HG02973 (cell line): ENCODE results near the gene GNAO1.

ENCODE experiments used
- ATAC-seq: cut with Tn5 transposase; IDR thresholded peaks from one replicate; pipeline ENCODE4 v1.9.1; 2021; ENCODE audit warnings: moderate library complexity; ENCODE audit not compliant: unreplicated experiment

GNAO1 gene

DNA sequence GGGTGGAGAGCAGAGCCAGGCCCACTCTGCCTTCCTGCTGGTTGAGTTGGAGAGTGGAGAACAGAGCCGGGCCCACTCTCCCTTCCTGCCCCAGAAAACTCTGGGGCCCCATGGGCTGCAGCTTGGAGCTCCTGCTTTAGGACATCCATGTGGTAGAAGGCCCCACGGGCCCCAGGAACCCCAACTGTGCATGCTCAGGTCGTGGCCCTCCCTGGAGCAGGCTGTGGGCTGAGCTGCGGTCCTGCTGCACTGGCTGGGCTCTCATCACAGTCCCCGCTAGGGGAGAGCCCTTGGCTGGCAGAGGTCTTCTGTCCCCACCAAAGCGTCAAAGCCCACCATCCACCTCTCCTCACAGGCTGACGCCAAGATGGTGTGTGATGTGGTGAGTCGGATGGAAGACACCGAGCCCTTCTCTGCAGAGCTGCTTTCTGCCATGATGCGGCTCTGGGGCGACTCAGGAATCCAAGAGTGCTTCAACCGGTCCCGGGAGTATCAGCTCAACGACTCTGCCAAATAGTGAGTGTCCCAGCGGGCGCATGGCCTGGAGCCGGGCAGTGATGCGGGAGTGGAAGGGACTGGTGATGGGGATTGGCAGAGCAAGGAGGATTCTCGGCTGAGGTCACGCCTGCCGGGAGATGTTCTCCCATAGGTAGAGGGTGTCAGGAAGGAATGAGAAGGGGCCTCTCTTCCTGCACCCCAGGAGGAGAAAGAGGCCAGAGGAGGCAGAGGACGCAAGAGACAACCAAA lies 137.2 kb downstream of the GNAO1 start:
- no peak for ATAC-seq

DNA sequence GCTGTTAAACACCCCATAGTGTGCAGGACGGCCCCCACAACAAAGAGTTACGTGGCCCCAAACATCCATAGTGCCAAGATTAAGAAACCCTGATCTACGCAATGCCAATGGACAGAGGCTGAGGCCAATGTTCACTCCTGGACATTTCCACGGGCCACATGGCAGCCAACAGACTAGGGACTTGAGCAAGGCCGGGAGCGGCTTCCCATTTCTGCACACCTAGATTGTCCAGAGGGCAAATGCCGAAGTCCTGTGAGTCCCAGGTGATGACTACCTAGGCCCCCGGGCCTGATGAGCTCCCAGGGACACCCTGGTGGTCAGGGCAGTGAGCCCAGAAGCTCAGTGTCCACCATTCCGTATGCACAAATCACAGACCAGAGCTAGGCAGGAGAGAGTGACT lies 138.6 kb downstream of the GNAO1 start:
- no peak for ATAC-seq

DNA sequence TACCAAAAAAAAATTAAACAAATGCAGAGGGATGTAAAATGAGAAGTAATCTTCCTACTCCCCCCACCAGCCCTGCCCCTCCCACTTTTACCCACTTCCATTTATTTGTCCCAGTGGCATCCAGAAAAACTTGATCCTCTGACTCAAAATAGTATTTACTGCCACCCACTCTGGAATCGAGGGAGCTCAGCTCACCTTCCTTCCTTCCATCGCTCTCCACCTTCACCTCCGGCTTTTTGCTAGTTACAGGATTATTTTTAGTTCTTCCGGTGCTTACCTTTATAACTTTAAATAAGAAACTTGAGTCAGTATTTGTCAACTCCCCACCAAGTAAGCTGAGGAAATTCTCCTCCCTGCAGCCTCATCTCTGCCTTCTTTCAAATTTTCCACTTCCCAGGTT lies 139.2 kb downstream of the GNAO1 start:
- ATAC-seq = no peak

DNA sequence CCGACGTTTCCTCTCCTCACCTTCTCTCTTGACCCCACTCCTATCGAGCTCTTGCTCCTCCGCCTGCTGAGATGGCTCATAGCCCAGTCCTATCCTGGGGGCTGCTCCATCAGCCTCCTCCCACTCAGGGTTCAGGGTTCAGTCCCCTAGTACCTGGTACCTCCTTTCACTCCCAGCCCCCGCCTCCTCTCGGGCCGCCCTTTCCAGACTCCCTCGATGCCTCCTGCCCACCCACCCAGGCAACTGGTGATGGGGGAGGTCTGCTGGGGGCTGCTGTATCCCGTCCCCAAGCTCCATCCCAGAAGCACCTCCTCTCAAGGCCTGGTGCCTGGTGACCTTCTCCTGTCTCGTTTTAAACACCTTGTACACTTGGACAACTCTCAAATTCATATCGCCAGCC lies 140.1 kb downstream of the GNAO1 start:
- no peak for ATAC-seq

DNA sequence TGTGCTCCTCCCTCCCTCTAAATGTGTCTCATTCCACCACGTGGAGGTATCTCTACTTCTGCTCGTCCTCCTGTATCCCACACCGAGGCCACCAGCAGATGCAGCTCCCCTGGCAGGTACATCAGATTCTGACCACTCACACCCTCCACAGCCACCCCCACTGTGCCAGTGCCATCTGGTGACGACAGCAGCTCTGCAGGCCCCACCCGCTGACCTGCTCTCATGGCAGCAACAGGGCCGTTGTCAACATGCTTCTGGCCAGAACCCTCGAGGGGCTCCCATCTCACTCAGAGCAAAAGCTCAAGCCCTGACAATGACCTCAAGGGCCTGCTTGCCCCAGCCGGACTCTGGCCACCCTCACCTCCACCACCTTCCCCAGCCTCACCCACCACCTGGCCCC lies 140.6 kb downstream of the GNAO1 start:
- ATAC-seq = no peak

- ATAC-seq = no peak
These were observed 141.3 kb downstream of the GNAO1 start for GRCh38 chr16:56332464-56333079.

- no peak for ATAC-seq
These were observed 143.5 kb downstream of the GNAO1 start for GRCh38 chr16:56334761-56335160.

GRCh38 chr16:56336071-56336688 lies 144.9 kb downstream of the GNAO1 start:
- ATAC-seq = no peak

GRCh38 chr16:56336711-56337110 lies 145.4 kb downstream of the GNAO1 start:
- ATAC-seq = no peak

GRCh38 chr16:56337131-56337857 lies 146.0 kb downstream of the GNAO1 start:
- ATAC-seq = no peak

- no peak for ATAC-seq
These were observed 146.6 kb downstream of the GNAO1 start for GRCh38 chr16:56337858-56338325.

DNA sequence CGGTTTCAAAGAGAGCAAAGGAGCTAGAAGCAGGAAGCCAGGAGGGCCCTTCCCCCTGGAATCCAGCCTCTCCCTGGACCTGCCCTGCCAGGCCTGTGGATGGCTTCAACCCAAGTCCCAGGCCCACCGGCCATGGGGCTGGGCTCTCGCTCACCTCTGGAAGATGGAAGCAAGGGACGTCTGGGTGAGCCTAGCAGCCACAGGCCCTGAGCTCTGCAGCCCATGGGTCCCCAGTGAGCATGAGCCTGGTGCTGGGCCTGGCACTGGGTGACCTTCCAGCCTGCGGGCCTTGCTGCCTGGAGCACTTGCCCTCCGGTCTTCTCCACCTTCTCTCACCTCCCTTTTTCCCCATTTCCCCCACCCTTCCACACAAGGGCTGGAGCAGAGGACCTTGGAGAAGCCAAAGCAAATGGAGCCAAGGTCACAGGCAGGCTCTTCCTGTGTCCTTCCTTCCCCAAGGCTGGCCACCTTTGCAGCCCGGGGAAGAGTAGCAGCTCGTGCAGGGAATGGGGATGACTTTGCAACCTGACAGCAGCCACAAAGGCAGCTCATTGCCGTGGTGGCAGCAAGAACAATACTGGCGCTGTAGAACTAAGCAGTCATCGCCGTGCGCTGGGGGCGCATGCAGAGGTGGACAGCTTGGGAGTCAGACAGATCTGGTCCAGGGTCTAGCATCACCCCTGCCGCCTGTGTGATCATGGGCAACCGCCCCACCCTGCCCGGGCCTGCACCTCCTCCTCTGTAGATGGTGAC lies 147.5 kb downstream of the GNAO1 start:
- no peak for ATAC-seq

GRCh38 chr16:56339431-56340195 lies 148.3 kb downstream of the GNAO1 start:
- no peak for ATAC-seq

GRCh38 chr16:56340416-56340815 lies 149.1 kb downstream of the GNAO1 start:
- ATAC-seq = no peak

DNA sequence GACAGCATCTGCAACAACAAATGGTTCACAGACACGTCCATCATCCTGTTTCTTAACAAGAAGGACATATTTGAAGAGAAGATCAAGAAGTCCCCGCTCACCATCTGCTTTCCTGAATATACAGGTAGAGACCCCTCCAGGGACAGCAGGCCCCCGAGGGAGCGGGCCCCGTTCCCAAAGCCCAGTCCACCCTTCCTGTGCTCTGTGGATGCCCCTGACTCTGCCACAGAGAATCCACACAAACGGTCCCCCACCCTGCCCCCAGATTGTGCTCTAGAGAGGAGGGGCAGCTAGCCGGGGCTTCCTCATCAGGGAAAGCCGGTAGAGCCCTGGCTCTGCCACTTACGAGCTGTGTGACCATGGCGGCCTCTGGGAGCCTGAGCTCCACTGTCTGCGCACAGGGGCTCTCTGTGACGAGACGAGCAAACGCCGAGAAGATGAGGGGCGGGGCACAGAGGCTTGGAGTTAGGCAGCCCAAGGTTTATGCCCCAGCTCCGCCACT lies 149.6 kb downstream of the GNAO1 start:
- ATAC-seq = no peak

- ATAC-seq = no peak
These were observed 150.5 kb downstream of the GNAO1 start for GRCh38 chr16:56341656-56342399.

DNA sequence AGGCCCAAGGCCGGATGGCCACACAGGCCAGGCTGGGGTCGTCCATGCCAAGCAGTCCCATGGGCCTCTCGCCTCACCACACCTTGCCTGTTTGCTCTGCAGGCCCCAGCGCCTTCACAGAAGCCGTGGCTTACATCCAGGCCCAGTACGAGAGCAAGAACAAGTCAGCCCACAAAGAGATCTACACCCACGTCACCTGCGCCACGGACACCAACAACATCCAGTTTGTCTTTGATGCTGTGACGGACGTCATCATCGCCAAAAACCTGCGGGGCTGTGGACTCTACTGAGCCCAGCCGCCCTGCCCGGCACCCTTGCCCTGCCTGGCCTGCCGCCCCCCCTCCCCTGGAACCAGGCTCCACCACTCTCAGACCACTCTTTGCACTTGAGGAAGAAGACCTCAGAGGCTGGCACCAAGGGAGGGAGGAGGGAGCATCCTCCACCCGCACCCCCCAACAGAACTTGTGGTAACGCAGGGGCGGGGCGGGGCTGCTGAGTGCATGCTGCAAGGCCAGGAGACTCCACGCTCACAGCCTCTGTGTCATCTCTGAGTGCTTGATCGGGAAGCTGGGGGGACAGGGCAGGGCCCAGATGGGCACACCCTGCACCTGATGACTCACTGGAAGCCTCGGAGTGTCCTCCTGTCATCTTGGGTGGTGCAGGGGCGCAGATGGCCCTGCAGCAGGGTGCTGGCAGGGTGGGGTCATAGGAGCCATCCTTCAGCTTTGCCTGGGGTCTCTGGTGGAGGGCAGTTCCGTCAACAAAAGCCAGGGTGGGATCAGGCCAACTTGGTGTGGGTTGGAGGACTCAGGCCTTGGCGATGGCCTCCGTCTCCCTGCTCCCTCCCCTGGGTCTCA lies 152.6 kb downstream of the GNAO1 start:
- ATAC-seq = no peak
